Effector CD4-positive, alpha-beta T cell (primary cell): ENCODE data around the gene PDPK1.

Experiments used
- DNase-seq: peaks from one replicate; pipeline ENCODE4 v3.0.0-alpha.2; 2020
- total RNA-seq: gene quantifications from one replicate; lab custom pipeline; 2026; lab: John Stamatoyannopoulos, UW

PDPK1 gene
- total RNA-seq = 62.7 reads per million, percentile 73 among the genes with 10 or more reads in this experiment

DNA sequence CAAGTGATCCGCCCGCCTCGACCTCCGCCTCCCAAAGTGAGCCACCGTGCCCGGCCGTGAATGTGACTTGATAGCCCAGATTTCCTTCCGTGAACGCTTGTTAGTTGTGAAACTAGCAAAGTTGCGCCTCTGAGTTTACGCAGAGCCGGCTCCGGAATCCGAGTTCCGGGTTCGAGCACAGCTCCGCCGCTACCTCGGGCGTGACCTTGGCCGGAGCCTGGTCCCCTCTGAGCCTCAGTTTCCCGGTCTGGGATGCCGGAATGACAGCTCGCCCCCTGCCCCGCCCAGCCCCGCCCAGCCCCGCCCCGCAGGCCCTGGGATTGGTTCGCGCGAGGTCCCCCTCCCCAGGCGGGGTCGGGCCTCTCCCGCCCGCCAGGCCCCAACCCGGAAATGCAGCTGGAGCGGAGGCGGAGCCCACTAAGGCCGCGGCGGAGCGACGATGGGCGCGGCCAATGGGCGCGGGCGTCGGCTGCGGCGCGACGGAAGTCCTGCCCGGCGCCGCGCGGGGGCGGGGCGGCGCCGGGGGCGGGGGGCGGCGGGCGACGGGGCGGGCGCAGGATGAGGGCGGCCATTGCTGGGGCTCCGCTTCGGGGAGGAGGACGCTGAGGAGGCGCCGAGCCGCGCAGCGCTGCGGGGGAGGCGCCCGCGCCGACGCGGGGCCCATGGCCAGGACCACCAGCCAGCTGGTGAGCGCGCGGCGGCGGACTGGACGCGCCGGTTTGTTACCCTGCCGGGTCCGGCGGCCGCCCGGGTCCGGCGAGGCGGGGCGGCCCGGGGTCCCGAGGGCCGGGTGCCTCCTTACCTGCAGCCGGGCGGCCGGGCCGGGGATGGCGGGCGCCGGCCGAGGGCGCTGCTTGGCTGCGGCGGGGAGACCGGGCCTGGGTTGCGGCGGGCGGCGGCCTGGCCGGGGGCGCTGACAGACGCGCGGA, at the start of gene PDPK1:
PDPK1 (plus strand) TSS at position 571 of the 929 bp plus-strand sequence; CDS start at position 663, 92 bp downstream.
- DNase-seq = peak; percentile 89

GRCh38 chr16:2489581-2489980, 48.2 kb upstream of the PDPK1 start:
- DNase-seq = no peak

DNA sequence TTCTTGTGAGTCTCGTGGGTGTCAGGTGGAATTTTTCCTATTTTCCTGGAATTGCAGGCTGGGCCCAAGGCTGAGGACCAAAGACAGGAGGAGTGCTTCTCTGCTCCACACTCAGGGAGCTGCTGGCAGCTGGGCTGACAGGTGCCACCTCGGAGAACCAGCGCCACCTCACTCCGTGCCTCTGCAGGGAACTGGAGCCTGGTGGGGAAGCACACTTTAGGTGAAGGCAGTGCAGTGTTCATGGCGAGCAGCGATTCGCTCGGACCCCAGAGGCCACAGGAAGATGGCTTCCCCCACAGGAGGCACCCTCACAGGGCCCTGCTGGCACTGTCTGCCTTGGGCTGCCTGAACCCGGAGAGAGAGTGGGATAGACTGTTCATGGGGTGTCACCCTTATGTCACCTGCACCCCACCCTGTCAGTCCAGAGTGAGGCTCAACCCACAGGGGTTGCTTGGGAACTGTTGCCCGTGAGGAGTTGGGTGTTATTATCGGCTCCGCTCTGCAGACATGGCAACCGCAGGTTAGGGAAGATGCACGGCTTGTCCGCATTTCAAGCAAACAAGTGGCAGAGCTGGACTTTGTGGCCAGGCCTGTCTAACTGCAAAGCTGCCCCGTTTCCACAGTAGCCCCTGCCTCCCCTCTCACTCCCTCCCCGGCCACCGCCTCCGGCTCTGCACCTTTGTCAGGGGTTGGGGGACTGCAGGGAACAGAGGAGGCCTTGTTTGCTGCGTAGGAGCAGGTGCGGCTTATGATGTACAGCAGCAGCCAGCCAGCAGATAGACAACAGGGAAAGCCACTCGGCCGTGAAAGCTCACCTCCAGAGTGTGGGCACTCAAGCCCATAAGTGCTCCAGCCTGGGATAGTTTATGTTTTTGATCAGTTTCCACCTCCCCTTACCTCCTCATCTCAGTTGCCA, 47.4 kb upstream of the PDPK1 start:
- DNase-seq = no peak

DNA sequence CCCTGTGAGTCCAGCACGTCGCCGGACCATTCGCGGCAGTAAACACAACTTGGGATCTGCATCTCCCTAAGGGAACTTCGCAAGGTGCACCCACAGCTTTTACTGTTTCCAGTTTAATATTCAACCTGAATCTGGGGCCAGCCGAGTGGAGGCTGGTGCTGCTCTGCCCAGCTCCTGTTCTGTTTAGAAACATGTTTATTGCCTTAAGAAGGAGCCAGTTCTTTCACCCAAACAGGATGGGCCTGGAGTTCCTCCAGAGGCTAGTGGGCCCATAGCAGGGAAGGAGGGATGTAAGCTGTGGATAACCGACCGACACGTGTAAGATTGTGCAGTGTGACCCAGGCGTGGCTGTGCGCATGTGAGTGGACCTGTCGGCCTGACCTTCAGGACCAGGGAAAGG, 45.5 kb upstream of the PDPK1 start:
- DNase-seq = no peak

DNA sequence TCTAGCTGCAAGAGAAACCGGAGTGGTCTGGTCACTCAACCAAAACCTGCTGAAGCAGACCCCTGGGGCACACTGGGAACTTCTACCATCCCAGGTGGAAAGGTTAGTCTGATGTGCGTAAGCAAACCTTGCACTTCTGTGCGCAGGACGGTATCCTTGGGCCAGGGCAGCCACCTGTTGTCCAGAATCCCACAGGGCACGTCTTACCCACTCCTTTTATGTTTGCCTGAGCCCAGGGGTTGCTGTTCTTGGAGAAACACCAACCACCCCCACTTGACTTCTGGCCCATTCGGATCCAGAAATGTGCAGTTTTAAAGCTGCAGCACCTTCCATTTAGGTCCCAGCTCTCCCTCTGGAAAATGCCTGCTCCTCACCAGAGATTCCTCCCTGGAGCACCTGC, 44.2 kb upstream of the PDPK1 start:
- DNase-seq = no peak

GRCh38 chr16:2494616-2495015, 43.2 kb upstream of the PDPK1 start:
- DNase-seq = no peak

DNA sequence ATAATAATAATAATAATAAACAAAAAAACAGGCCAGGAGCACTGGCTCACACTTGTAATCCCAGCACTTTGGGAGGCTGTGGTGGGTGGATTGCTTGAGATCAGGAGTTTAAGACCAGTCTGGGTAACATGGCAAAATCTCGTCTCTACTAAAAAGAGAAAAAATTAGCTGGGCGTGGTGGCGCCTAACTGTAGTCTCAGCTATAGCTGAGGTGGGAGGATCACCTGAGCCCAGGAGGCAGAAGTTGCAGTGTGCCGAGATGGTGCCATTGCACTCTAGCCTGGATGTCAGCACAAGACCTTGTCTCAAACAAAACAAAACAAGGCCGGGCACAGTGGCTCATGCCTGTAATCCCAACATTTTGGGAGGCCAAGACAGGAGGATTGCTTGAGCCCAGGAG, 42.8 kb upstream of the PDPK1 start:
- DNase-seq = no peak

DNA sequence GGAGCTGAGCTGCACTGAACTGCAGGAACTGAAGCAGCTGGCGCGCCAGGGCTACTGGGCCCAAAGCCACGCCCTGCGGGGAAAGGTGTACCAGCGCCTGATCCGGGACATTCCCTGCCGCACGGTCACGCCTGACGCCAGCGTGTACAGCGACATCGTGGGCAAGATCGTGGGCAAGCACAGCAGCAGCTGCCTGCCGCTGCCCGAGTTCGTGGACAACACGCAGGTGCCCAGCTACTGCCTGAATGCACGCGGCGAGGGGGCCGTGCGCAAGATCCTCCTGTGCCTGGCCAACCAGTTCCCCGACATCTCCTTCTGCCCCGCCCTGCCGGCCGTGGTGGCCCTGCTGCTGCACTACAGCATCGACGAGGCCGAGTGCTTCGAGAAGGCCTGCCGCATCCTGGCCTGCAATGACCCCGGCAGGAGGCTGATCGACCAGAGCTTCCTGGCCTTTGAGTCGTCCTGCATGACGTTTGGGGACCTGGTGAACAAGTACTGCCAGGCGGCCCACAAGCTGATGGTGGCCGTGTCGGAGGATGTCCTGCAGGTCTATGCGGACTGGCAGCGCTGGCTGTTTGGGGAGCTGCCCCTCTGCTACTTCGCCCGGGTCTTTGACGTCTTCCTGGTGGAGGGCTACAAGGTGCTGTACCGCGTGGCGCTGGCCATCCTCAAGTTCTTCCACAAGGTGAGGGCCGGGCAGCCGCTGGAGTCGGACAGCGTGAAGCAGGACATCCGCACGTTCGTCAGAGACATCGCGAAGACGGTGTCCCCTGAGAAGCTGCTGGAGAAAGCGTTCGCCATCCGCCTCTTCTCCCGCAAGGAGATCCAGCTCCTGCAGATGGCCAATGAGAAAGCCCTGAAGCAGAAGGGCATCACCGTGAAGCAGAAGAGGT, 41.4 kb upstream of the PDPK1 start:
- DNase-seq = no peak

DNA sequence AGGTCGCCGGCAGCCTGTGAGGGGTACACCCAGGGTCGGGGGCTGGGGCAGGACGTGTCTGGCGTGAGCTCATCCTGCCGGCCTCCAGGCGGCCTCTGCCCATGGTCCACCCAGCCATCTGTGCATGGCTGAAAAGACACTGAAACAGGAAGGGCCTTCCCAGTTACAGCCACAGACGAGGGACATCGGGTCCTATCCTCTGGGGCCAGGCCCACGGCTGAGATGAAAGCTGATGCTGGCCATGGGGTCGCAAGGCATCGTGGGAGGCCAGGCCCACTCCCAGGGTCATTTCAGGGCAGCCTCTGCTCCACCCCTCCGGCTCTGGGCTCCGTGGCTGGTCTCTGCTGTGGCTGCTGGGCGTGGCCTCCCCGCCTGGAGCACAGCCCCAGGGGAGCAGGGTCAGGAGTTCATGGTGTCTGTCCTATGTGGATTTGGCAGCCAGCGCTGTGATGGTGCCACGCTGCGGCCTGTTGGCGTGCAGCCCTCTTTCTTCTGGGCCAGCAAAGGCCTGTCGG, 40.6 kb upstream of the PDPK1 start:
- no peak for DNase-seq

DNA sequence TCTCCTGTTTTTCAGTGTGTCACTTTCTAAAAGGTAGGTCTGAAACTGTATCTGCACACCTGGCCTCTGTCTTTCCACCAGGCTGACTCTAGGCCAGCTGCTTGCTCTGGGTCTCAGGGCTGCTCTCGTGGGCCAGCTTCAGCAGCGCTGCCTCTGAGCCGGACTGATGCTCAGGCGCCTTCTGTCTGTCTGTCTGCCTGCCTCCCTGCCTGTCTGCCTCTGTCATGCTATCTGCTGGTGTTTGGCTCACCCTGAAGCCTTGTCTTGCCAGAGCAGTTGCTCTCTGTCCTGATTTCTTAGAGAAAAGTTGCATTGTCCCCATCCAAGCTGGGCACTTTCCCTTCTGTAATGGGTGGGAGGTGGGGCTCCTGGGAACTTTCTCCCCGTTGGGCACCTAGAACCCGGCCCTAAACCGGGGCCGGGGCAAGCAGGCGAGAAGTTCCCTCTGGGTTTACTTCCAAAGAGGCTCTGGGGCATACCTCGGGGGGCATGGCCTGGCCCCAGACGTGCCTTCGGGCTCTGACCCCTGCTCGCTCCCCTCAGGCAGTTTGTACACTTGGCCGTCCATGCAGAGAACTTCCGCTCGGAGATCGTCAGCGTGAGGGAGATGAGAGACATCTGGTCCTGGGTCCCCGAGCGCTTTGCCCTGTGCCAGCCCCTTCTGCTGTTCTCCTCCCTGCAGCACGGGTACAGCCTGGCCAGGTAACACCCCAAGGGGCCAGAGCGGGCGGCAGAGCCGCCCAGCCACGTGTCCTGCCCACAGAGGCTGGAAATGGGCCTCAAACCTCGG, 39.9 kb upstream of the PDPK1 start:
- no peak for DNase-seq

- DNase-seq = no peak
Measured at GRCh38 chr16:2498531-2499253, 39.1 kb upstream of the PDPK1 start.

DNA sequence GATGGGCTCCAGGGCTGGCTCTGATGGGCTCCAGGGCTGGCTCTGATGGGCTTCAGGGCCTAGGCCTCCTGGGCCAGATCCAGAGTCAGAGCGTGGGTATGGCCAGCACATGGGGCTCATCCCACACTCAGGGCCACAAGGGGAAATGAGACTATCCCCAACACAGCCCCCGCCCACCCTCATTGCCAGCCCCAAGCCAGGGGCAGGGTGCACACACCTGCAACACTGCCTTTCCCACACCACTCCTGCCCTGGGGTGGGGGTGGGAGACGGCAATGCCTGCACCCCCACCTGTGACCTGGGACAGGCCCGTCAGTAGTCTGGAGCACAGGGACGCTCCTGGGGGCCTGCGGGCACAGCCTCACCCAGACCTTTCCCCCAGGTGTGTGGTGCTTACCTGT, 38.4 kb upstream of the PDPK1 start:
- DNase-seq = no peak

DNA sequence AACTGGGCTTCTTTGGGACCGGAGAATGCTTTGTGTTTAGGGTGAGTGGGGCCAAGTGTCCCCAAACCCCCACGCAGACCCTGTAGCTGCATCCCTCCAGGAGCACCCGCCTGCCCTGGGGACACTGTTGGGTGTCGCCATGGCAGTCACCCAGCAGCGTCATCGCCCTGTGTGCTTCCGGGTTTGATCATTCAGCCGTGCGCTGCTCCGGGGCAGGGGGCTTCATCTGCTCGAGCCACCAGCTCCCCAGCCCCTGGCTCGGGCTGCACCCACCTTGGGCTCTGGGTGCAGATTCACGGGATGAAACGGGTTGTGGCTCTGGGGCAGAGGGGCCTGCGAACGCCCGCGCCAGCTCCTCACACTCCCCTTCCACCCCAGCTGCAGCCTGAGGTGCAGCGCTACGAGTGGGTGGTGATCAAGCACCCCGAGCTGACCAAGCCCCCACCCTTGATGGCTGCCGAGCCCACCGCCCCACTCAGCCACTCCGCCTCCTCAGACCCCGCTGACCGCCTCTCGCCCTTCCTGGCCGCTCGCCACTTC, 37.9 kb upstream of the PDPK1 start:
- DNase-seq = no peak

GRCh38 chr16:2500430-2500917, 37.3 kb upstream of the PDPK1 start:
- DNase-seq = no peak

DNA sequence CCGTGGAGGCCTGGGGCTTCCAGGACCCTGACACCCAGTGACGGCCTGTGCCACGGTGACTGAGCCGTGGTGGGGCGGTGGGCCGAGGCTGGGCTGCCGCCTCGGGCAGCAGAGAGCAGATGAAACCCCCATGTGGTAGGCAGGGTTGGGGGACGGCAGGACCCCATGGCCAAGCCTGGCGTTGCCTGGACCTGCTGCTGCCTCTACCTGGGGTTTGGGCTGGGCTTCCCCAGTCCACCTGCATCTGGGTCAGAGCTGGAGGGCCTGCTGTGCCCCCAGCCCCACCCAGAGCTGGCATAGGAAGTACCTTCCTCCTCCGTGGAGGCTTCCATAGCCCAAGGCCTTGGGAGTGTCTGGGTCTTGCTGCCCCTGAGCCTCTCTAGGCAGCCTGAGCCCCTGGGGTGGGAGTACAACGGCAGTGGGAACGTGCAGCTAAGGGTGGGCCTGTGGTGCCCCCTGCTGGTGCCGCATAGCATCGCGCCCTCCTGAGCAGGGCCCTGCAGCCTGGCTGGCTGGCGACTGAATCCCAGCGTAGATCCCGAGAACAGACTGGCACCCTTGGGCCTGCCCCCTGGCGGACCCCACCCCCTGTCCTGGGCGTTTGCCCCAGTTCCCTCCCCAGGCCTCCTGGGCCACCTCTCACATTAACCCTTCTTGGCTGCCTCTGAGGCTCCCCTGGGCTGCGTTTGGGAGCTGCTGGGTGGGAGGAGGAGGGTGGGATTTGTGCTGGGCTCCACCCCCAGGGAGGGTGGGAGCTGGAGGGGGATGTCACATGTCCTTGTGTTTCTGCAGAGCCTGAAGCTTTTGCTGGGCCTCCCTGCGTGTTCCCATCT, 36.7 kb upstream of the PDPK1 start:
- peak; percentile 66 for DNase-seq

- DNase-seq = no peak
Measured at GRCh38 chr16:2501946-2502895, 35.6 kb upstream of the PDPK1 start.

DNA sequence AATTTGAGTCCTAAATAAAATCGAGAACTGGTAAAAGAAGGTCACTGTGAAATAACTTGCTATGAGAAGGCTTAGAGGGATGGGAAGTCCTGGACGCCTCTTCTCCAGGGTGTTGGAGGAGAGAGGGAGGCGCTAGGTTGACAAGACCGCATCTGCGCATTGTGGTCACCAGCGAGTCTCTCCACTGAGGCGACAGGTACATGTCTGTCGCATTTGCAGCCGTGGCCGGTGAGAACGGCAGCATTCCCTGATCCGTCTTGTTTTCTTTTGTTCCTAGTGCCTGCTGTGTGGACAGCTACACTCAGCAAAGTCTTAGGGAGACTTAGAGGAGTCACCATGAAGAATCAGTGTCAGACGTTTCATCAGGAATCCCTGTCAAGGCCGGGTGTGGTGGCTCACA, 32.1 kb upstream of the PDPK1 start:
- no peak for DNase-seq

DNA sequence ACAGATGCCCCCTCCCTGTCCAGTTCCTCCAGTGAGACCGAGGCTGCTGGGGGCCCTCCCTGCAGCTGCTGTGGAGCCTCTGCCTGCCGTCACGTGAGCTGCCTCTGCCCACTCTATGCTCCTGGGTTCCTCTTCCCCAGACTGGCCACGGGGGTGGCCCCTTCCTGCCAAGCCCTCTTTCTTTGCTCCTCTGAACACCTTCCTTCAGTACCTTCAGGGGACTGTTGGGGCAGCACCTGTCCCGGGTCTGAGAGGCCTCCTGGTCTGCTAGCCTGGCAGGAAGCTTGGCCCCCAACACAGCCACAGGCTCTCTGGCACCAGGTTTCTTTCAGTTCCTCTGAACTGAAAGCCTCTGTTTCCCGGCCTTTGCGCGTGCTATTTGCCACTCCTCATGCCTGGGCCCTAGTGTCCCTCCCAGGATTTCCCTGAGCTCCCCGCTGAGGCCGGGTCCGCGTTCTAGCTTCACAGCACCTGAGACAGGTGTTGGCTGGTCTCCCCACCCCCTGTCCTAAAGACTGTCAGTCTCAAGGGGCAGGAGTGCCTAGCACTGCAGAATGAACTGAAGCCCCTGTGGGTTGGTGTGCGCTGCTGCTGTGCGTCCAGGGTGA, 30.7 kb upstream of the PDPK1 start:
- DNase-seq = no peak
